ENCODE data around the gene F7. TPM values are rescaled to one million over a fixed set of nuclear protein-coding genes. Genes with fewer than 3 reads are reported as not detected.

F7 gene
- total and polyA plus RNA-seq, 3 donors from 2014 or later: 2.2 to 4.9 (median 2.4) TPM

- 93 to 97% methylated on average over 10 to 12 of the region's 12 CpGs for WGBS, 2 donors
- intact Hi-C loops (cut with DNase I; ENCODE audit: low total_unique reads): no loop called here
- TF ChIP-seq POLR2A (IDR thresholded peaks at IDR 0.05) (no peak), CTCF (IDR thresholded peaks at IDR 0.05) (no peak)
- no peaks in the 10 kb centered on the region for H3K27me3 ChIP-seq
- no peak overlapping the region for H3K4me3 ChIP-seq
- no peak overlapping the region for H3K27ac ChIP-seq
- H3K36me3 ChIP-seq (ENCODE audit: low read depth, missing control alignments): no peaks in the 10 kb centered on the region
- DNase-seq: no peak
- no peaks in the 10 kb centered on the region for H3K9me3 ChIP-seq
- no peaks in the 10 kb centered on the region for H3K4me1 ChIP-seq
Observed at GRCh38 chr13:113144255-113144629, 38.7 kb downstream of the F7 start.

- Histone ChIP-seq H3K4me3 (no peak overlapping the region), H3K27me3 (no peaks in the 10 kb centered on the region), H3K9me3 (no peaks in the 10 kb centered on the region), H3K4me1 (no peaks in the 10 kb centered on the region), H3K27ac (no peak overlapping the region), H3K36me3 (ENCODE audit: low read depth, missing control alignments) (no peaks in the 10 kb centered on the region)
- TF ChIP-seq CTCF (IDR thresholded peaks at IDR 0.05) (no peak), POLR2A (IDR thresholded peaks at IDR 0.05) (no peak)
- WGBS, 2 donors: 89 to 91% methylated on average over 12 of the region's 12 CpGs
- intact Hi-C loops (cut with DNase I; ENCODE audit: low total_unique reads): no loop called here
- DNase-seq: no peak
Observed at GRCh38 chr13:113145496-113145895, 39.9 kb downstream of the F7 start.

- intact Hi-C loops (cut with DNase I; ENCODE audit: low total_unique reads): no loop called here
- TF ChIP-seq POLR2A (IDR thresholded peaks at IDR 0.05) (no peak), CTCF (IDR thresholded peaks at IDR 0.05) (no peak)
- no peak overlapping the region for H3K4me3 ChIP-seq
- DNase-seq: no peak
- no peak overlapping the region for H3K27ac ChIP-seq
- H3K36me3 ChIP-seq (ENCODE audit: low read depth, missing control alignments): no peaks in the 10 kb centered on the region
- H3K4me1 ChIP-seq: no peaks in the 10 kb centered on the region
- no peaks in the 10 kb centered on the region for H3K9me3 ChIP-seq
- no peaks in the 10 kb centered on the region for H3K27me3 ChIP-seq
- 92 to 93% methylated on average over 15 of the region's 15 CpGs for WGBS, 2 donors
Observed at GRCh38 chr13:113145911-113146598, 40.5 kb downstream of the F7 start.

GRCh38 chr13:113146750-113147149 lies 41.2 kb downstream of the F7 start:
- no peak for TF ChIP-seq POLR2A (IDR thresholded peaks at IDR 0.05)
- TF ChIP-seq CTCF (IDR thresholded peaks at IDR 0.05): no peak
- H3K4me1 ChIP-seq: no peaks in the 10 kb centered on the region
- intact Hi-C loops (cut with DNase I; ENCODE audit: low total_unique reads): no loop called here
- H3K4me3 ChIP-seq: no peak overlapping the region
- DNase-seq: no peak
- H3K9me3 ChIP-seq: no peaks in the 10 kb centered on the region
- H3K36me3 ChIP-seq (ENCODE audit: low read depth, missing control alignments): no peaks in the 10 kb centered on the region
- no peak overlapping the region for H3K27ac ChIP-seq
- 74 to 77% methylated on average over 6 to 9 of the region's 9 CpGs for WGBS, 2 donors
- H3K27me3 ChIP-seq: no peaks in the 10 kb centered on the region

- Histone ChIP-seq H3K4me3 (no peak overlapping the region), H3K27ac (no peak overlapping the region), H3K27me3 (no peaks in the 10 kb centered on the region), H3K4me1 (no peaks in the 10 kb centered on the region), H3K9me3 (no peaks in the 10 kb centered on the region), H3K36me3 (ENCODE audit: low read depth, missing control alignments) (no peaks in the 10 kb centered on the region)
- TF ChIP-seq CTCF (IDR thresholded peaks at IDR 0.05) (no peak), POLR2A (IDR thresholded peaks at IDR 0.05) (no peak)
- 93 to 94% methylated on average over 8 of the region's 8 CpGs for WGBS, 2 donors
- intact Hi-C loops (cut with DNase I; ENCODE audit: low total_unique reads): no loop called here
- no peak for DNase-seq
Observed at GRCh38 chr13:113147206-113147605, 41.6 kb downstream of the F7 start.
